HG02642 (cell line): ENCODE data around the gene DNAJC15.

Experiments
- ATAC-seq: cut with Tn5 transposase; IDR thresholded peaks from one replicate; pipeline ENCODE4 v1.9.1; 2021; ENCODE audit warnings: mild to moderate bottlenecking; ENCODE audit not compliant: unreplicated experiment, poor library complexity

The DNAJC15 gene

DNA sequence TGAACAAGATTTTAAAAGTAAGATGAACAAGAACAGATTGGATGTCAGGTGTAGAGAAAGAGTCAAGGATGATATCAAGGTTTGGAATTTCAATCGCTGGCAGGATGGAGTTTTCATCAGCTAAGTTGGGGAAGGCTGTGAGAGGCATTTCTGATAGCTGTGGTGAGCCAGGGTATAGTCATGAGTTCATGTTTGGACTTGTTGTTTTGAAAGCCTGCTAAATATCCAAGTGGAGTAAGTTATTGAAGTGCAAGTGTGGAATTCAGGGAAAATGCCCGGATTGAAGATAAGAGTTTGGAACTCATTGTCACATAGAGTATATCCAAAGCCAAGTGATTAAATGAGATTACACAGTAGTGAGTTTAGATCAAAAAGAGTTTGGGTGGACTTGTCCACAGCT, 20.4 kb upstream of the DNAJC15 start:
- no peak for ATAC-seq

- no peak for ATAC-seq
Observed at GRCh38 chr13:43003729-43004128, 19.7 kb upstream of the DNAJC15 start.

- ATAC-seq = no peak
Observed at GRCh38 chr13:43005460-43006236, 17.7 kb upstream of the DNAJC15 start.

GRCh38 chr13:43006893-43007631, 16.3 kb upstream of the DNAJC15 start:
- ATAC-seq = no peak

DNA sequence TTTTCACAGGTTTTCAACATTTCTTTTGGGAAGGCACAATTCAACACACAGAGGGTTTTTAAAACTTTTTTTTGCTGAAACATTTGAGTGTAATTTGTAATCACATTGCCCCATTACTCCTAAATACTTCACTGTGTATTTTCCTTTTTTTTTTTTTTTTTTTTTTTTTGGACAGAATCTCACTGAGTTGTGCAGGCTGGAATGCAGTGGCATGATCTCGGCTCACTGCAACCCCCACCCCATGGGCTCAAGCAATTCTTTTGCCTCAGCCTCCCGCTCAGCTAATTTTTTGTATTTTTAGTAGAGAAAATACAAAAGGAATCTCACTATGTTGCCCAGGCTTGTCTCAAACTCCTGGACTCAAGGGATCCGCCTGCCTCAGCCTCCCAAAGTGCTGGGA, 14.8 kb upstream of the DNAJC15 start:
- no peak for ATAC-seq

- no peak for ATAC-seq
Observed at GRCh38 chr13:43009506-43009905, 13.9 kb upstream of the DNAJC15 start.

DNA sequence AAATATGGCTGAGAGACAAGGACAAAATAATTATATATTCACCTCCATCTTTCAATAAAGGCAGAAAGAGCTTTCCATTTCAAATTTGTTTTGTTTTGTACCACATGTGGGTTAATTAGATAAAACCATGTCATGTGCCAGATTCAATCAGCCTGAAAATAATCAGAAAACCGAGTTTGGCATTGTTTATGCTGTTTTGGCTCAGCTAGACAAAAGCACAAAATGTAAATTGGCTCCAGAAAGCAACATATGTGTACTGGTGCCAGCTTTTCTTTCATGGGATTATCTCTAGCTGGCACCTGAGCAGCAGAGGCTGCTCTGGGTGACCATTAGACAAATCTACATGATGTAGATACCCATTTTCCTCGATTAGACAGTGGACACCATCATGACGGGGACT, 9.2 kb upstream of the DNAJC15 start:
- no peak for ATAC-seq

DNA sequence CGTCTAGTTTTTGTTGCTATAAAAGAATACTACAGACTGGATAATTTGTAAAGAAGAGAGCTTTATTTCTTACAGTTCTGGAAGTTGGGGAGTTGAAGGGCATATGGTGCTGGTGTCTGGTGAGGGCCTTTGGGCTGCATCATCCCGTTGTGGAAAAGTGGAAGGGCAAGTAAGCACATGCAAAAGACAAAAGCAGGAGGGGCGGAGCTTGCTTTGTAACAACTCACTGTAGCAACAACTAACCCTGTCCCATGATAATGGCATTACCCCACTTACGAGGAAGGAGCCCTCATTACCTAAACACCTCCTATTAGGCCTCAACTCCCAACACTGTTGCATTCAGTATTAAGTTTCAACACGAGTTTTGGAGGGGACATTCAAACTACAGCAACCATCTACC, 7.2 kb upstream of the DNAJC15 start:
- no peak for ATAC-seq

DNA sequence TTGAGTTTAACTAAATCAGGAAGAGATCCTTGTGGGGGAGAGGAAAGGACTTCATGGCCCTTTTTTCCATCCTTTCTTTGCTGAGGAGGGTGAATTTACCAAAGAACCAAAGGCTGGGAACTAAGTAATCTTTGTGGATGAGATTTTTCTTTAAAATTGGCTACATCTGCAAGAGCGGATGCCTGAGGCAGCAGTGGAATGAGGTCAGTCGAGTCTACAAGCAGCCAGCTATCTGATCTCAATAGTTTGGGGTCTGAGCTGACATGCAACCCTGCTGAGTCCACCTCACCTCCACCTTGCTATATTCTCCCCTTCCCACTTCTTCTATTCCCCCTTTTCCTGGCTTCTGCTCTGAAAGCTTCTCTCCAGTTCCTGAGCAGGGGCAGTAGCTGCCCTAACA, 3.6 kb upstream of the DNAJC15 start:
- ATAC-seq = no peak

DNA sequence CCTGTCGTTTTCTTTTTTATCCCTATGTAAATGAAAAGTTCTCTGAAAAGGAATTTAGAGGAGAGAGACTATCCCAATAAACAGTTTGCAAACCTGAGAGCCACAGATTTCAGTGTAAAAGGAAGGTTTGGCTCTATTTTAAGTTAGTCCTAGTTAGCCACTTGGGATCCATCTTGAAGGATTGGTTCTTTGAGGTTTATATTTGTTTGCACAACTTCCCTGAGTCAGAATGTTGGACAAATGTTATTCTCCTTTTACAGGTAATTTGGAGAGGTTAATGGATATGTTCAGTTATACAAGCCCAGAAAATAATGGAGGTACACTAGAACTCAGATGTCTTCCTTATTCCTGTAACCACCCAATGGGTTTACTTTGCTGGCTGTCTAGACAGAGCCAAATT, 2.6 kb upstream of the DNAJC15 start:
- ATAC-seq = no peak

GRCh38 chr13:43021926-43022670, 1.3 kb upstream of the DNAJC15 start:
- ATAC-seq = no peak

- ATAC-seq = no peak
Observed at GRCh38 chr13:43022934-43023288, 475 bp upstream of the DNAJC15 start.

- no peak for ATAC-seq
Observed at GRCh38 chr13:43026262-43026661, 2.9 kb downstream of the DNAJC15 start.

DNA sequence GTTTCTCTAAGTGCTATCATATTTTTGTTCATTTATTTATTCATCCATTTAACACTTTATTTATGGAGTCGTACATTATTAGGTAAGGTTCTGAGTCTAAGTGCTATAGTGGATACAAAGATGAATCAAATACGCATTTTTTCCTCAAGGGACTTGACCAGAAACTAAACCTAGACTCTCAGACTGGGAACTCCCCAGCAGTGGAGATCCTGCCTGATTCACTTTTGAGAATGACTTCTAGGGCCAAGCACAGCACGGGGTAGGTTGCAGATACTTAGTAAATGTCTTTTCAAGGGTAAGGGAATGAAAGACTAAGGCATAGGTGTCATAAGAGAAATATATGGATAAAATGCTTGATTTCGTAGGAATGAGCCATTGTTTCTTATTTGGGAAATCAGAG, 7.2 kb downstream of the DNAJC15 start:
- peak; percentile 78 for ATAC-seq

- ATAC-seq = no peak
Observed at GRCh38 chr13:43031881-43032280, 8.5 kb downstream of the DNAJC15 start.

DNA sequence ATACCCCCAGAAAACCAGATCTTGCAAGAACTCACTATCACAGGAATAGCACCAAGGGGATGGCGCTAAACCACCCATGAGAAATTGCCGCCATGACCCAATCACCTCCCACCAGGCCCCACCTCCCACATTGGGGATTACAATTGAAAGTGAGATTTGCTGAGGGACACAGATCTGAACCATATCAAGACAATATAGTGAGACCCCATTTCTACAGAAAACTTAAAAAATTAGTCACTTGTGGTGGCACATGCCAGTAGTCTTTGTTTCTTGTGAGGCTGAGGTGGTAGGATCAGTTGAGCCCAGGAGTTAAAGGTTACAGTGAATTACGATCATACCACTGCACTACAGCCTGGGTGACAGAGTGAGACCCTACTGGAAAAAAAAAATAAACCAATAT, 9.7 kb downstream of the DNAJC15 start:
- no peak for ATAC-seq

DNA sequence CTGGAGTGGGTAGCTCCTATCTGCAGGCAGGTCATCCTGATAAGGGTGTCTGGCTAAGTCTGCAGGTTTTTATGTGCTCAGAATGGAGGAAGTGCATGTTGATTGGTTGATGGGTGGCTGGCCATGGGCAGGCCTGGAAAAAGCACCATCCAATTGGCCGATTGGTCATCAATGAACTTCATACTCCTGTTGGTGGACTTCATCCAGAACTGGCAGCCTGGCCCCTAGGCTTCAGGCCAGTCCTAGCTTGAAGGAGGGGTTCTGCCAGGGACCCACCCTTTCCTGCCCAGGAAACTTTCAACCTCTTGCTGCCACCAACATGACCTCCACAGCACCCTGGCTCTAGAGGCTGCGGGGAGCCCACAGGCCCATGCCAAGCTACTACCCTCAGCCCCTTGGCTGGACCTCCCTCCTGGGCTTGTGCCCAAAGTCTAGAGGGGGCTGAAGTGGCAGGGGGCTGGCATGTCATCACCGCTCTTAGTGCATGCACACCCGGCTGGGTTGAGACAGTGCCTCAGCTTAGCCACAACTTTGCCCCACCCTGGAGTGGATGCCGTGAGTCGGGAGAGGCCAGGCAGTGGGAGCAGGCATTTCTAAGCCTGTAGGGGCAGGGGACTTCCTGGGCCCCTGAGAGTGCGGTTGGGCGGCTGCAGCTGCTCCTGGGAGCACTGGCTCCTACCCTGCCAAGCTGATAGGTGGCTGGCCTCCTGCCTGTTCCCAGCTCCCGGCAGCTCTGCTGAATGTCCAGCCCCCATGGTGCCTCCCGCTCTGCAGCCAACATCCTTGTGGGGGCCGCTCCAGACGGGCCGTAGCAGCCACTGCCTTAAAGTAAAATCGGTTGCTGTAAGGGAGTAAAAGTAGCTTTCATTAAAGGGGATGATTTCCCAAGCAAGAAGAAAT, 13.2 kb downstream of the DNAJC15 start:
- no peak for ATAC-seq

- no peak for ATAC-seq
Observed at GRCh38 chr13:43039966-43040365, 16.6 kb downstream of the DNAJC15 start.

GRCh38 chr13:43040581-43041368, 17.4 kb downstream of the DNAJC15 start:
- peak; percentile 39 for ATAC-seq
